Vagina (tissue), 2 donors: ENCODE results near the gene RGS14. TPM values are rescaled to one million over a fixed set of nuclear protein-coding genes. Genes with fewer than 3 reads are reported as not detected.

Source experiments
- DNase-seq, 2 donors: peaks; one replicate each; pipeline ENCODE4 v3.0.0-alpha.2; 2017; ENCODE audit errors: extremely low spot score in 2 of 2
- H3K27ac ChIP-seq: fragments of 200-600 bp; sonication (generic); one replicate; pipeline ENCODE4 v1.5.1; 2019
- H3K27me3 ChIP-seq: fragments of 200-600 bp; sonication (generic); one replicate; pipeline ENCODE4 v1.5.1; 2019
- H3K36me3 ChIP-seq, 2 donors: fragments of 200-600 bp; sonication (generic); one replicate each; pipeline ENCODE4 v1.5.1; 2017 to 2019
- H3K4me1 ChIP-seq: fragments of 200-600 bp; sonication (generic); one replicate; pipeline ENCODE4 v1.5.1; 2019
- H3K4me3 ChIP-seq, 2 donors: fragments of 200-600 bp; sonication (generic); 1 replicate in 1 of 2; 2 replicates in 1 of 2; pipeline ENCODE4 v1.5.1; 2016 to 2019
- H3K9me3 ChIP-seq: fragments of 200-600 bp; sonication (generic); one replicate; pipeline ENCODE4 v1.5.1; 2019
- CTCF ChIP-seq, 3 experiments: fragments of 450-650 bp in 2 of 3; fragments of 200-600 bp in 1 of 3; sonication (generic) in 1 of 3; IDR thresholded peaks; one replicate each; pipeline ENCODE4 v1.5.1; 2017 to 2019; ENCODE audit warnings: antibody characterized with exemption in 3 of 3, mild to moderate bottlenecking in 2 of 3, moderate library complexity in 2 of 3
- POLR2A ChIP-seq, 2 donors: fragments of 450-650 bp; IDR thresholded peaks; one replicate each; pipeline ENCODE4 v1.6.1; 2017; ENCODE audit warnings: antibody characterized with exemption in 2 of 2, mild to moderate bottlenecking in 2 of 2, moderate library complexity in 2 of 2
- POLR2AphosphoS5 ChIP-seq, 2 donors: sonication (generic); formaldehyde crosslinking; IDR thresholded peaks; one replicate each; pipeline ENCODE4 v1.9.0; 2017; ENCODE audit warnings: antibody characterized with exemption in 2 of 2, mild to moderate bottlenecking in 2 of 2, low read depth in 1 of 2; ENCODE audit not compliant: insufficient read depth in 1 of 2
- intact Hi-C: fragments of 100-400 bp; cut with DNase I; formaldehyde crosslinking; loops from one replicate; pipeline ENCODE4 v1.15.1; 2023
- total RNA-seq: library from RNA; depleted of rRNA; stranded (reverse); fragments of >200 nt; gene quantifications from one replicate; pipeline ENCODE4 v1.2.3, GENCODE V29; 2016

The RGS14 gene
- total RNA-seq, 1 donor from 2014 or later = 49.1 TPM

GRCh38 chr5:177383181-177383580 is 25.5 kb downstream of the RGS14 start:
- no peak overlapping the region for H3K27ac ChIP-seq
- DNase-seq = no peak
- peaks cover 23% of the 10 kb centered on the region for H3K4me1 ChIP-seq

GRCh38 chr5:177384134-177384533 is 26.4 kb downstream of the RGS14 start, which contains the start of gene SLC34A1:
SLC34A1 (plus strand) TSS chr5:177384434; CDS start chr5:177385742, 1,308 bp downstream.
- intact Hi-C loops = no loop called here
- no peak within 1 kb of the TSS for H3K27ac ChIP-seq

More at GRCh38 chr5:177383181-177383580, 25.5 kb downstream of the RGS14 start:
- Histone ChIP-seq H3K9me3 (no peaks in the 10 kb centered on the region), H3K27me3 (no peaks in the 10 kb centered on the region), H3K4me3 (no peak overlapping the region), H3K36me3 (no peaks in the 10 kb centered on the region)
- intact Hi-C loops = no loop called here
- TF ChIP-seq CTCF (IDR thresholded peaks at IDR 0.05) (no peak), POLR2A (IDR thresholded peaks at IDR 0.05) (no peak), POLR2AphosphoS5 (IDR thresholded peaks at IDR 0.05; ENCODE audit: insufficient read depth in 1 of 2, low read depth in 1 of 2) (no peak)

GRCh38 chr5:177385720-177386119 is 28.0 kb downstream of the RGS14 start:
- TF ChIP-seq CTCF (IDR thresholded peaks at IDR 0.05) (no peak), POLR2A (IDR thresholded peaks at IDR 0.05) (no peak), POLR2AphosphoS5 (IDR thresholded peaks at IDR 0.05; ENCODE audit: insufficient read depth in 1 of 2, low read depth in 1 of 2) (no peak)
- Histone ChIP-seq H3K9me3 (no peaks in the 10 kb centered on the region), H3K36me3 (no peaks in the 10 kb centered on the region), H3K4me1 (peaks cover 46% of the 10 kb centered on the region), H3K27me3 (no peaks in the 10 kb centered on the region), H3K27ac (no peak overlapping the region), H3K4me3 (no peak overlapping the region)
- intact Hi-C loops = no loop called here
- no peak for DNase-seq

More at GRCh38 chr5:177384134-177384533, 26.4 kb downstream of the RGS14 start, which contains the start of gene SLC34A1:
- DNase-seq = no peak
- TF ChIP-seq CTCF (IDR thresholded peaks at IDR 0.05) (no peak), POLR2A (IDR thresholded peaks at IDR 0.05) (no peak), POLR2AphosphoS5 (IDR thresholded peaks at IDR 0.05; ENCODE audit: insufficient read depth in 1 of 2, low read depth in 1 of 2) (no peak)
- H3K27me3 ChIP-seq = no peaks in the 10 kb centered on the region
- H3K36me3 ChIP-seq = no peaks in the 10 kb centered on the region
- H3K4me3 ChIP-seq = no peak within 1 kb of the TSS
- H3K9me3 ChIP-seq = no peaks in the 10 kb centered on the region
- H3K4me1 ChIP-seq = peaks cover 33% of the 10 kb centered on the region

GRCh38 chr5:177386542-177386941 is 28.8 kb downstream of the RGS14 start:
- intact Hi-C loops = no loop called here
- Histone ChIP-seq H3K4me1 (peaks cover 46% of the 10 kb centered on the region), H3K4me3 (no peak overlapping the region), H3K27ac (no peak overlapping the region), H3K36me3 (no peaks in the 10 kb centered on the region), H3K9me3 (no peaks in the 10 kb centered on the region), H3K27me3 (no peaks in the 10 kb centered on the region)
- TF ChIP-seq CTCF (IDR thresholded peaks at IDR 0.05) (no peak), POLR2A (IDR thresholded peaks at IDR 0.05) (no peak), POLR2AphosphoS5 (IDR thresholded peaks at IDR 0.05; ENCODE audit: insufficient read depth in 1 of 2, low read depth in 1 of 2) (no peak)
- DNase-seq = no peak

- no peaks in the 10 kb centered on the region for H3K27me3 ChIP-seq
- H3K9me3 ChIP-seq = no peaks in the 10 kb centered on the region
- H3K27ac ChIP-seq = no peak overlapping the region
- no peak for DNase-seq
- peaks cover 46% of the 10 kb centered on the region for H3K4me1 ChIP-seq
- intact Hi-C loops = no loop called here
- no peaks in the 10 kb centered on the region for H3K36me3 ChIP-seq
- TF ChIP-seq CTCF (IDR thresholded peaks at IDR 0.05) (no peak), POLR2A (IDR thresholded peaks at IDR 0.05) (no peak), POLR2AphosphoS5 (IDR thresholded peaks at IDR 0.05; ENCODE audit: insufficient read depth in 1 of 2, low read depth in 1 of 2) (no peak)
- no peak overlapping the region for H3K4me3 ChIP-seq
Measured at GRCh38 chr5:177387405-177387804, 29.7 kb downstream of the RGS14 start.
